ENCODE results near the gene MXD4. TPM values are rescaled to one million over a fixed set of nuclear protein-coding genes. Genes with fewer than 3 reads are reported as not detected.

MXD4 gene
- total and polyA plus RNA-seq, 12 donors: 13.9 to 245 (median 96.4) TPM

DNA sequence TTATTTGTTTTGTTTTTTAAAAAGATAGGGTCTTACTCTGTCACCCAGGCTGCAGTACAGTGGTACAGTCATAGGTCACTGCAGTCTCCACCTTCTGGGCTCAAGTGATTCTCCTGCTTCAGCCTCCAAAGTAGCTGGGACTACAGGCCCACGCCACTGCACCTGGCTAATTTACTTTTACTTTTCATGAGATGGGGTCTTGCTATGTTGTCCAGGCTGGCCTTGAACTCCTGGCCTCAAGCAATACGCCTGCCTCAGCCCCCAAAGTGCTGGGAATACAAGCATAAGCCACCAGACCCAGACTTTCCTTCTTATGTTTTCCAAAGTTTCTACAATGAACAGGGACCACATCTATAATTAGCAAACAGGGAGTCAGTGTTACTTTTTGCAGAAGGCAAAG, 37.9 kb upstream of the MXD4 start:
- H3K27ac ChIP-seq: no peak overlapping the region
- no peaks in the 10 kb centered on the region for H3K36me3 ChIP-seq (replicated peaks in 1 of 2)
- intact Hi-C loops (cut with DNase I): no loop called here
- H3K4me1 ChIP-seq (replicated peaks in 1 of 2): peaks cover 0 to 12% of the 10 kb centered on the region in 2 donors
- TF ChIP-seq, protein P1, sequence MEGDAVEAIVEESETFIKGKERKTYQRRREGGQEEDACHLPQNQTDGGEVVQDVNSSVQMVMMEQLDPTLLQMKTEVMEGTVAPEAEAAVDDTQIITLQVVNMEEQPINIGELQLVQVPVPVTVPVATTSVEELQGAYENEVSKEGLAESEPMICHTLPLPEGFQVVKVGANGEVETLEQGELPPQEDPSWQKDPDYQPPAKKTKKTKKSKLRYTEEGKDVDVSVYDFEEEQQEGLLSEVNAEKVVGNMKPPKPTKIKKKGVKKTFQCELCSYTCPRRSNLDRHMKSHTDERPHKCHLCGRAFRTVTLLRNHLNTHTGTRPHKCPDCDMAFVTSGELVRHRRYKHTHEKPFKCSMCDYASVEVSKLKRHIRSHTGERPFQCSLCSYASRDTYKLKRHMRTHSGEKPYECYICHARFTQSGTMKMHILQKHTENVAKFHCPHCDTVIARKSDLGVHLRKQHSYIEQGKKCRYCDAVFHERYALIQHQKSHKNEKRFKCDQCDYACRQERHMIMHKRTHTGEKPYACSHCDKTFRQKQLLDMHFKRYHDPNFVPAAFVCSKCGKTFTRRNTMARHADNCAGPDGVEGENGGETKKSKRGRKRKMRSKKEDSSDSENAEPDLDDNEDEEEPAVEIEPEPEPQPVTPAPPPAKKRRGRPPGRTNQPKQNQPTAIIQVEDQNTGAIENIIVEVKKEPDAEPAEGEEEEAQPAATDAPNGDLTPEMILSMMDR (IDR thresholded peaks at IDR 0.05): no peak
- no peak for TF ChIP-seq POLR2A (IDR thresholded peaks at IDR 0.05)
- peak in 1 of 7 donors; percentile 11 for DNase-seq
- no peaks in the 10 kb centered on the region for H3K27me3 ChIP-seq
- H3K4me3 ChIP-seq: no peak overlapping the region
- H3K9me3 ChIP-seq (replicated peaks in 1 of 3): no peaks in the 10 kb centered on the region
- WGBS, 4 donors: 95 to 100% (median 98%) methylated on average over 2 of the region's 2 CpGs

DNA sequence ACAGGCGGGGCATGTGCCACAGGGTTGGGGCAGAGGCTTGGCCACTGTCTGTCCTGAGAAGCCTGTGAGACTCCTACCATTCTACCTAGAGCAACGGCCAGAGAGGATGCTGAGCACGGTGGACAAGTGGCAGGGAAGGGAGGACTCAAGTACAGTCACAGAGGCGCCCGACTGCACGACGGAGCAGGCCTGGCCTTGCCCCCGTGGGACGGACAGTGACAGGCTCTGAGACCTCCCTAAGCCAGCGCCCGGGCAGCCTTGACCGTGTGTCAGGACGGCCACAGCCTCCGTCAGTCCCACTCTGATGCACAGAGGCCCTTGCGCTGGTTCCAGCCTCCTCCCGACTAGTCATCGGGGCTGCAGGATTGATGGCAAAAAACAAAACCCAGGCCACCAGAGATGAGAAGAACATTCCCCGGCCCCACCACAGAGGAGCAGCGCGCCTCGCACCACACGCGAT, 36.7 kb upstream of the MXD4 start:
- no peak for TF ChIP-seq POLR2A (IDR thresholded peaks at IDR 0.05)
- TF ChIP-seq, protein P1 (IDR thresholded peaks at IDR 0.05): no peak
- Histone ChIP-seq H3K27me3 (no peaks in the 10 kb centered on the region), H3K4me3 (no peak overlapping the region), H3K9me3 (replicated peaks in 1 of 3) (no peaks in the 10 kb centered on the region), H3K36me3 (replicated peaks in 1 of 2) (no peaks in the 10 kb centered on the region), H3K4me1 (replicated peaks in 1 of 2) (peaks cover 0 to 12% of the 10 kb centered on the region in 2 donors), H3K27ac (no peak overlapping the region)
- peak in 1 of 7 donors; percentile 16 for DNase-seq
- intact Hi-C loops (cut with DNase I): no loop called here
- 57 to 87% (median 86%) methylated on average over 10 to 23 of the region's 23 CpGs for WGBS, 4 donors

DNA sequence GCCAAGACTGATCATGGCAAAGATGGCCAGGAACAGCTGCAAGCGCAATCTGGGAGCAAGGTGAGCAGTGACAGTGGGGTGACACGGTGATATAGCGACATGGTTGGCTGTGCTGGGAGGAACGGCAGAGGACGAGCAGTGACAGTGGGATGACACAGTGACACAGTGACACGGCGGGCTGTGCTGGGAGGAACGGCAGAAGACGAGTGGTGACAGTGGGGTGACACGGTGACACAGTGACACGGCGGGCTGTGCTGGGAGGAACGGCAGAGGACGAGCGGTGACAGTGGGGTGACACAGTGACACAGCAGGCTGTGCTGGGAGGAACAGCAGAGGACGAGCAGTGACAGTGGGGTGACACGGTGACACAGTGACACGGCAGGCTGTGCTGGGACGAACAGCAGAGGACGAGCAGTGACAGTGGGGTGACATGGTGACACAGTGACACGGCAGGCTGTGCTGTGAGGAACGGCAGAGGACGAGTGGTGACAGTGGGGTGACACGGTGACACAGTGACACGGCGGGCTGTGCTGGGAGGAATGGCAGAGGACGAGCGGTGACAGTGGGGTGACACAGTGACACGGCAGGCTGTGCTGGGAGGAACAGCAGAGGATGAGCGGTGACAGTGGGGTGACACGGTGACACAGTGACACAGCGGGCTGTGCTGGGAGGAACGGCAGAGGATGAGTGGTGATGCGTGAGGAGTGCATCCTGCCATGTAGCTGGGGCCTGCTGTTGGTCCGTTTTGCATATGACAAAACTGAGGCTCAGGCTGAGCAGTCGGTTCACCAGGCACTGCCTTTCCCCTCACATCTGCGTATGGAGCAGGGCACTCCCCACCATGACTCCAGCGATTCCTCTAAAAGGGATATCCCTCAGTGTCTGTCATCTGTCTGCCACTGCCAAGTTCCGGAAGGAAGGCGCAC, 36.0 kb upstream of the MXD4 start:
- Histone ChIP-seq H3K9me3 (replicated peaks in 1 of 3) (no peaks in the 10 kb centered on the region), H3K4me1 (replicated peaks in 1 of 2) (peaks cover 2 to 14% of the 10 kb centered on the region in 2 donors), H3K4me3 (no peak overlapping the region), H3K27me3 (no peaks in the 10 kb centered on the region), H3K36me3 (replicated peaks in 1 of 2) (no peaks in the 10 kb centered on the region), H3K27ac (no peak overlapping the region)
- intact Hi-C loops (cut with DNase I): no loop called here
- WGBS, 4 donors: 88 to 94% (median 91%) methylated on average over 39 to 40 of the region's 40 CpGs
- TF ChIP-seq, protein P1 (IDR thresholded peaks at IDR 0.05): no peak
- no peak for TF ChIP-seq POLR2A (IDR thresholded peaks at IDR 0.05)
- peak in 1 of 7 donors; percentile 45 for DNase-seq

DNA sequence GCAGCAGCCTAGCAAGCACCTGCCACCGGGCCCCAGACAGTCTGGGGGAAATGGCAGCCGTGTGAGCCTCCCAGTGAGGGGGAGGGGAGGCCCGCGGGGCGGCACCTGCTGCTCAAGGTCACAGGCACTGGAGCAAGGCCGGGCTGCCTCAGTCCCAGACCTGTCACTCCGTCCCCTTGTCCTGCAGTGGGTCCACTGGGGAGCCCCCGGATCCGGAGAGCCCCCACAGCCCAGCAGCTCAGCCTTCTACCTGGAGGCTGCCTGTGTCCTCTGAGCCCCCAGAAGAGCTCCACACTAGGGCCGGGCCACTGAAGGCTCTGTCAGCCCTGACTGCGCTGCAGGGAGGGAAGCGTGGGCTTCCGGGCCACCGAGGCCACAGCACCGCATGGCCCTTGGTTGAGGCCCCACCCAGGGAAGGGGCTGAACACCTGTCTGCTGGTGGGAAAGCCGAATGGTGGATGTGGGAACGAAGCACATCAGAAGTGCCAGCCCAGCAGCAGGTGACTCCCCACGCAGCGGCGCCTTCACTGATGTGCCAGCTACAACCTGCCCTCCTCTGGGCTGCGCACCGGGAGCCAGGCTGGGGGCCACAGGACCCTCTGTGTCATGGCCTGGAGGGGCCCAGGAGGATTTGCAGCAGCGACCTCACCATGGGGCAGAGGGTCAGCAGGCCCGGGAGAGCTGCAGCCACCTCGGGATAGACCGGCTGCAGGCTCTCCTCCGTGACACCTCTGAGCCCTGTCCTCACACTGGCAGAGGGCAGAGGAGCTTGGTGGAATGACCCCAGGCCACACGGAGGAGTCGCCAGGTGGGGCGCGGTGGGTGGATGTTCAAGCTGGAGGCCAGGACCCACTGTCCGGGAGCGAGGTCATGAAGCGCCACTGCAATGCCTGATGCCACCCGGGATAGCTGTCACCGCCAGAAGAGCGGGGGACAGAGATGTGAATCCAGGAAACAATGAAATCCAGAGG, 35.0 kb upstream of the MXD4 start:
- no peak overlapping the region for H3K4me3 ChIP-seq
- H3K27me3 ChIP-seq: no peaks in the 10 kb centered on the region
- TF ChIP-seq, protein P1 (IDR thresholded peaks at IDR 0.05): no peak
- TF ChIP-seq POLR2A (IDR thresholded peaks at IDR 0.05): no peak
- H3K4me1 ChIP-seq (replicated peaks in 1 of 2): peaks cover 8 to 24% of the 10 kb centered on the region in 2 donors
- intact Hi-C loops (cut with DNase I): no loop called here
- WGBS, 4 donors: 68 to 87% (median 84%) methylated on average over 10 to 37 of the region's 37 CpGs
- H3K27ac ChIP-seq: no peak overlapping the region
- no peaks in the 10 kb centered on the region for H3K9me3 ChIP-seq (replicated peaks in 1 of 3)
- H3K36me3 ChIP-seq (replicated peaks in 1 of 2): no peaks in the 10 kb centered on the region
- peak in 1 of 7 donors; percentile 48 for DNase-seq

Measured in adrenal gland (tissue), 12 donors.